ENCODE measurements around the gene MYO7A. TPM values are rescaled to one million over a fixed set of nuclear protein-coding genes. Genes with fewer than 3 reads are reported as not detected.

Gene MYO7A
- polyA plus RNA-seq, 6 donors from 2014 or later, result not detected

DNA sequence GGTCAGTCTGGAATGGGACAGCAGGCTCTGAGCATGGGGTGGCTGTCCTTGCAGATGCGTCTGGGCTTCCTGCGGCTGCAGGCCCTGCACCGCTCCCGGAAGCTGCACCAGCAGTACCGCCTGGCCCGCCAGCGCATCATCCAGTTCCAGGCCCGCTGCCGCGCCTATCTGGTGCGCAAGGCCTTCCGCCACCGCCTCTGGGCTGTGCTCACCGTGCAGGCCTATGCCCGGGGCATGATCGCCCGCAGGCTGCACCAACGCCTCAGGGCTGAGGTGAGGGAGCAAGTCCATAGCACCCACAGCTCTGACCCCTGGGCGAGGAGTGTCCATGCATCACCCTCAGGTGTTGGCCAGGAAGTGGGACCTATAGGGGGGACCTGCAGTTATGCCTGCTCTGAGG, 51.6 kb downstream of the MYO7A start:
- no peak for DNase-seq
- Mint-ChIP-seq H3K27ac (no peak overlapping the region), H3K9me3 (peaks cover 0 to 6% (median 0%) of the 10 kb centered on the region in 7 donors), H3K4me3 (no peak overlapping the region), H3K27me3 (peaks cover 0 to 9% (median 0%) of the 10 kb centered on the region in 3 donors), H3K36me3 (no peaks in the 10 kb centered on the region), H3K4me1 (peaks cover 10 to 18% (median 15%) of the 10 kb centered on the region in 3 donors)
- no peak for ATAC-seq (ENCODE audit: low read depth in 2 of 2)

- peaks cover 0 to 6% (median 0%) of the 10 kb centered on the region in 7 donors for H3K9me3 Mint-ChIP-seq
- no peaks in the 10 kb centered on the region for H3K36me3 Mint-ChIP-seq
- H3K4me3 Mint-ChIP-seq, result no peak overlapping the region
- DNase-seq (no peak), ATAC-seq (ENCODE audit: low read depth in 2 of 2) (no peak)
- peaks cover 8 to 13% (median 9%) of the 10 kb centered on the region in 3 donors for H3K4me1 Mint-ChIP-seq
- peaks cover 0 to 9% (median 0%) of the 10 kb centered on the region in 3 donors for H3K27me3 Mint-ChIP-seq
- no peak overlapping the region for H3K27ac Mint-ChIP-seq
Measured at GRCh38 chr11:77180346-77180745, 52.3 kb downstream of the MYO7A start.

GRCh38 chr11:77181226-77181625, 53.2 kb downstream of the MYO7A start:
- peaks cover 0 to 9% (median 0%) of the 10 kb centered on the region in 3 donors for H3K27me3 Mint-ChIP-seq
- no peak overlapping the region for H3K27ac Mint-ChIP-seq
- peaks cover 0 to 6% (median 0%) of the 10 kb centered on the region in 7 donors for H3K9me3 Mint-ChIP-seq
- DNase-seq (no peak), ATAC-seq (ENCODE audit: low read depth in 2 of 2) (no peak)
- peaks cover under 1 to 5% (median under 1%) of the 10 kb centered on the region in 3 donors for H3K4me1 Mint-ChIP-seq
- H3K4me3 Mint-ChIP-seq, result no peak overlapping the region
- H3K36me3 Mint-ChIP-seq, result no peaks in the 10 kb centered on the region

DNA sequence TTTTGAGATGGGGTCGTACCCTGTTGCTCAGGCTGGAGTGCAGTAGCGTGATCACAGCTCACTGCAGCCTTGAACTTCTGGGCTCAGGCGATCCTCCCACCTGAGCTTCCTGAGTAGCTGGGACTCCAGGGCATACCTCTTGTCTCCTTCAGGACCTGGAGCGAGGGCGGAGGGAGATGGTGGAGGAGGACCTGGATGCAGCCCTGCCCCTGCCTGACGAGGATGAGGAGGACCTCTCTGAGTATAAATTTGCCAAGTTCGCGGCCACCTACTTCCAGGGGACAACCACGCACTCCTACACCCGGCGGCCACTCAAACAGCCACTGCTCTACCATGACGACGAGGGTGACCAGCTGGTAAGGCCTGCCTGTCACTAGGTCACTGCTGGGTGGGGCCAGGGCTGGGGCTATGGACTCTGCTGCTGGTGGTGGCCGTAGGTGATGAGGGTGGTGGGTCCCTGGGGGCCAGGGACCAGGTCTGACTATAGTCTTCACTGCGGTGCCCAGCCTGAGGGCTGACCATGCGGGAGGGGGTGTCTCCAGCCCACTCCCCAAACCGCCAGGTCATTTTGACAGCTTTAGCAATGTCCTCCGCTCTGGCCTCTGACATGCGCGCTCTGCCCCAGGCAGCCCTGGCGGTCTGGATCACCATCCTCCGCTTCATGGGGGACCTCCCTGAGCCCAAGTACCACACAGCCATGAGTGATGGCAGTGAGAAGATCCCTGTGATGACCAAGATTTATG, 53.9 kb downstream of the MYO7A start:
- Mint-ChIP-seq H3K27ac (peak overlapping the region in 2 of 6 donors; percentile 10 to 69), H3K27me3 (peaks cover 0 to 9% (median 0%) of the 10 kb centered on the region in 3 donors), H3K9me3 (peaks cover 0 to 6% (median 0%) of the 10 kb centered on the region in 7 donors), H3K4me1 (no peaks in the 10 kb centered on the region), H3K4me3 (peak overlapping the region in 1 of 8 donors; percentile 24), H3K36me3 (no peaks in the 10 kb centered on the region)
- no peak for DNase-seq
- ATAC-seq (ENCODE audit: low read depth in 2 of 2), result no peak

- H3K36me3 Mint-ChIP-seq, result no peaks in the 10 kb centered on the region
- H3K4me1 Mint-ChIP-seq, result no peaks in the 10 kb centered on the region
- no peak for ATAC-seq (ENCODE audit: low read depth in 2 of 2)
- no peak overlapping the region for H3K4me3 Mint-ChIP-seq
- H3K27ac Mint-ChIP-seq, result peak overlapping the region in 2 of 6 donors; percentile 59 to 69
- peaks cover 0 to 6% (median 0%) of the 10 kb centered on the region in 7 donors for H3K9me3 Mint-ChIP-seq
- no peak for DNase-seq
- peaks cover 0 to 9% (median 0%) of the 10 kb centered on the region in 3 donors for H3K27me3 Mint-ChIP-seq
Measured at GRCh38 chr11:77182542-77183430, 54.7 kb downstream of the MYO7A start.

DNA sequence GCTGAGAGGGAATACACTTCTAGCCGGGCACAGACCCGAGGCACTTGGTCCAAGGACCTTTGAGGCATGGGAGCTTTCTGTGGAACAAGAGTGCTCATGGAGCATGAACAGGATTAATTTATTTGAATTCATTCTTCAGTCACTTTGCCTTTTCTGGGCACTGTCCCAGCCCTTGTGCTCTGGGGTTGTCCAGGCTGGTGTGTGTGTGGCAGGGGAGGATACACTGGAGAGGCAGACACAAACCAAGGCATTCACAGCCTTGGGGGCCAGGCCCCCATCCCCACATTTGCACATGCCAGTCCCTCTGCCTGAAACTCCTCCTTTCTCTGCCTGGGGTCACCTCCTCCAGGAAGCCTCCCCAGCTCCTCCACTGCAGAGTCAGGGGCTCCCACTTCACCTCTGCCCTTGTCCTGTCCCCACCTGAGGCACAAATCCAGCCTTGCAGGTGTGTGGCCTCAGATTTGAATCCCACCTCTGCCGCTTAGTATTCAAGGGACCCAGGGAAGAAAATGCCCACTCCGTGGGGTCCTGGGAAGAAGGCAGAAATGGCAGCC, 55.5 kb downstream of the MYO7A start:
- Mint-ChIP-seq H3K4me1 (no peaks in the 10 kb centered on the region), H3K27me3 (peaks cover 0 to 6% (median 0%) of the 10 kb centered on the region in 3 donors), H3K27ac (peak overlapping the region in 1 of 6 donors; percentile 78), H3K9me3 (peaks cover 0 to under 1% (median 0%) of the 10 kb centered on the region in 7 donors), H3K4me3 (no peak overlapping the region), H3K36me3 (no peaks in the 10 kb centered on the region)
- ATAC-seq (ENCODE audit: low read depth in 2 of 2) (no peak), DNase-seq (no peak)

DNA sequence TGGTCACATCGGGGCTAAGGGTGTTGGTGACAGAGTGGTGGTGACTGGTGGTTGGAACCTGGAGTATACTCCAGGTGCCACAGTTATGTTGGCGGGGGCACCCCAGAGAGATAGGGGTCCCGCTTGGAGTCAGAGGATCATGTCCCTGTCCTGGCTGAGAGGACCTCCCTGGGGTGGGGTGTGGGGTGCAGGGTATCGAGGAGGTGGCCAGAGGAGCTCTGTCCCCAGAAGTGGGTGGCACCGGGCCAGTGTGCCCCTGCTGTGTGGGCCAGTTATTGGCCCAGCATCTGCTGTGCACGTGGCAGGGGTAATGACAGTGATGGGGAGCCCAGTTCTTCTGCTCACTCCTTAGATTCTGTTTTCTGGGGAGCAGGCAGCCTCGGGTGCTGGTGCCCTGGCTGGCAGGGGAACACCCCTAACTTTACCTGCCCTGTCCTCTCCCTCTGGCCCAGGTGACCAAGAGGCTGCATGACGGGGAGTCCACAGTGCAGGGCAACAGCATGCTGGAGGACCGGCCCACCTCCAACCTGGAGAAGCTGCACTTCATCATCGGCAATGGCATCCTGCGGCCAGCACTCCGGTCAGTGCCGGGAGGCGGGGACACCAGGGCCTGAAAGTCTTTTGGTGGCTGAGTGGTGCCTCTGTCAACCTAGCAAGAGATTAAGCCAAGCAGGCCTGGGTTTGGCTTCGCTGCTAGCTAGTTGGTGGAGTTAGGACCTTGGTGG, 56.3 kb downstream of the MYO7A start:
- ATAC-seq (ENCODE audit: low read depth in 2 of 2), result no peak
- H3K4me3 Mint-ChIP-seq, result no peak overlapping the region
- no peaks in the 10 kb centered on the region for H3K36me3 Mint-ChIP-seq
- no peaks in the 10 kb centered on the region for H3K9me3 Mint-ChIP-seq
- peaks cover 0 to 4% (median 0%) of the 10 kb centered on the region in 3 donors for H3K27me3 Mint-ChIP-seq
- H3K4me1 Mint-ChIP-seq, result no peaks in the 10 kb centered on the region
- no peak for DNase-seq
- H3K27ac Mint-ChIP-seq, result peak overlapping the region in 1 of 6 donors; percentile 89

DNA sequence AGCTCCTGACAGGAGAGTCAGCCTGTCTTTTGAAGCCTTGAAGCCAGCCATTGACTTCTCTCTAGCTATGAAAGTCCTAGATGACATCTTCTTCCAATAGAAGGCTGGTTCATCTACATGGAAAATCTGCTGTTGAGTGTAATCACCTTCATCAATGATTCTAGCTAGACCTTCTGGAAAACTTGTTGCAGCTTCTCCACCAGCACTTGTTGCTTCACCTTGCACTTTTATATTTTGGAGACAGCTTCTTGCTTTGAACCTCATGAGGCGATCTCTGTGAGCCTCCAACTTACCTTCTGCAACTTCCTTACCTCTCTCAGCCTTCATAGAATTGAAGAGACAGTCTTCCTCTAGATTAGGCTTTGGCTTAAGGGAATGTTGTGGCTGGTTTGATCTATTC, 58.3 kb downstream of the MYO7A start:
- no peak for DNase-seq
- H3K27me3 Mint-ChIP-seq, result peaks cover 0 to 4% (median 0%) of the 10 kb centered on the region in 3 donors

GRCh38 chr11:77187111-77187750, 59.2 kb downstream of the MYO7A start:
- H3K27ac Mint-ChIP-seq, result no peak overlapping the region
- no peak for ATAC-seq (ENCODE audit: low read depth in 2 of 2)
- H3K36me3 Mint-ChIP-seq, result no peaks in the 10 kb centered on the region
- no peaks in the 10 kb centered on the region for H3K9me3 Mint-ChIP-seq
- H3K27me3 Mint-ChIP-seq, result peaks cover 0 to 2% (median 0%) of the 10 kb centered on the region in 3 donors
- H3K4me1 Mint-ChIP-seq, result no peaks in the 10 kb centered on the region
- H3K4me3 Mint-ChIP-seq, result no peak overlapping the region
- no peak for DNase-seq

More for the DNA sequence above, 58.3 kb downstream of the MYO7A start:
- H3K4me3 Mint-ChIP-seq, result no peak overlapping the region
- no peaks in the 10 kb centered on the region for H3K9me3 Mint-ChIP-seq
- no peak for ATAC-seq (ENCODE audit: low read depth in 2 of 2)
- no peaks in the 10 kb centered on the region for H3K4me1 Mint-ChIP-seq
- H3K36me3 Mint-ChIP-seq, result no peaks in the 10 kb centered on the region
- no peak overlapping the region for H3K27ac Mint-ChIP-seq

DNA sequence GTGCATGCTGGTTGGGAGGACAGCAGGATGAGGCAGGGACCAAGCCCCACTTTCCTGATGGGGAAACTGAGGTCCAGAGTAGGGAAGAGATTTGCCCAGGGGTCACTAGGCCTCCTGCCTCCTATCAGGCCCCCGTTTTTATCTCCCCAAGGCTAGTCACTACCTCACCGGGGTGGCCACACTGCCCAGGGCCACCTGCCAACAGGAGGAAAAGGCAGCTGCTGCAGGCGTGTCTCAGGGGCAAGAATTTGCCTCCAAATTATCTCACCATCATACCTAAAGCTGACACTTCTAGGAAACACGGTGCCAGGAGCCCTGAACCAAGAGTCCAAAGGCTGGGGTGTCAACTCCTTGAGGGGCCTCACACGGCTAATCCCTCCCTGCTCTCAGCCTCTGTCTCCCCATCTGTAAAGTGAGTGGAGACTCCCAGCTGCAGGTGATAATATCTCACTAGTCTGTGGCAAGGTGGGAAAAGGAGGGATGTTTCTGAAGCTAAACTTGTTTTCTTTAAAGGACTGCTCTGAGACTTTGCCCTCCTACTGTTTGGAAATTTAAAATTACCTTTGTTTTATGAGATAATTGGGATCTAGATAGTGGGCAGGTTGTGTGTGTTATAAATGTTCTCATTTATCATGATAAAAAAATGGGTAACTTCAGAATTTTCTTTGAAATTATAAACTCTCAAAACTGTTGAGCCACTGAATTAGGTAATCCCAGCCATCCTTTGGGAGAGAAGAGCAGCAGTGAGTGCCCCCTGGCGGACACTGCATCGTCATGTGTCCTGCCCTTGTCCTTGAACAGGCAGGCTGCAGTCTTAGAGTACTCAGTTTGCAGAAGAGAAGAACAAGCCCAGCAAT, 60.0 kb downstream of the MYO7A start:
- Mint-ChIP-seq H3K4me3 (no peak overlapping the region), H3K27ac (no peak overlapping the region)

GRCh38 chr11:77188633-77189491, 60.8 kb downstream of the MYO7A start:
- no peaks in the 10 kb centered on the region for H3K4me1 Mint-ChIP-seq
- H3K27ac Mint-ChIP-seq, result no peak overlapping the region
- no peak for ATAC-seq (ENCODE audit: low read depth in 2 of 2)
- no peak overlapping the region for H3K4me3 Mint-ChIP-seq
- H3K27me3 Mint-ChIP-seq, result no peaks in the 10 kb centered on the region
- H3K9me3 Mint-ChIP-seq, result no peaks in the 10 kb centered on the region
- H3K36me3 Mint-ChIP-seq, result no peaks in the 10 kb centered on the region
- no peak for DNase-seq

More for the DNA sequence above, 60.0 kb downstream of the MYO7A start:
- DNase-seq (peak; percentile 18), ATAC-seq (ENCODE audit: low read depth in 2 of 2) (peak; percentile 37 to 53)
- Mint-ChIP-seq H3K4me1 (no peaks in the 10 kb centered on the region), H3K36me3 (no peaks in the 10 kb centered on the region), H3K27me3 (no peaks in the 10 kb centered on the region), H3K9me3 (no peaks in the 10 kb centered on the region)
